Endothelial cell of umbilical vein (primary cell): ENCODE data around the gene FRZB. TPM values are rescaled to one million over a fixed set of nuclear protein-coding genes. Genes with fewer than 3 reads are reported as not detected.

Experiments used
- BruUV-seq: library from RNA; stranded (reverse); fragments of 400-500 nt; replicated peaks from 2 replicates; lab custom pipeline; 2021; lab: Mats Ljungman, UMichigan
- CTCF ChIA-PET: fragments of 300-600, 350-600 bp; sonication (Branson Sonifier 250); formaldehyde crosslinking; loops from one replicate; lab custom pipeline; 2021; ENCODE audit warnings: antibody characterized with exemption, inconsistent platforms; lab: Charles Lee
- POLR2A ChIA-PET: fragments of 300-600, 350-600 bp; sonication (Branson Sonifier 250); formaldehyde crosslinking; loops from one replicate; lab custom pipeline; 2021; ENCODE audit warnings: antibody characterized with exemption, inconsistent platforms; lab: Charles Lee
- DNase-seq: peaks from one replicate; pipeline ENCODE4 v3.0.0-alpha.2; 2011; ENCODE audit warnings: low read depth, low spot score
- FAIRE-seq: peaks from 2 replicates; lab custom pipeline; 2011; peaks lifted over from hg19 to GRCh38; lab: Jason Lieb, UNC
- H2AFZ ChIP-seq: 2 replicates; pipeline ENCODE4 v1.6.0; 2012; ENCODE audit warnings: low read depth, low read length, control low read depth, inconsistent platforms
- H3K27ac ChIP-seq: 2 replicates; pipeline ENCODE4 v1.5.1; 2011; ENCODE audit warnings: low read depth, mild to moderate bottlenecking, control low read depth, low read length, moderate library complexity; ENCODE audit not compliant: insufficient read depth
- H3K27me3 ChIP-seq, 2 experiments: 2 replicates each; pipeline versions ENCODE4 v1.6.0 to v1.6.1; 2011; ENCODE audit warnings: low read length in 2 of 2, mixed read lengths in 1 of 2; ENCODE audit not compliant: control insufficient read depth in 2 of 2, insufficient read depth in 2 of 2
- H3K36me3 ChIP-seq, 2 experiments: 2 replicates in 1 of 2; 3 replicates in 1 of 2; pipeline ENCODE4 v1.5.1; 2011; ENCODE audit warnings: low read length in 2 of 2, mild to moderate bottlenecking in 1 of 2, moderate library complexity in 1 of 2; ENCODE audit not compliant: control insufficient read depth in 2 of 2, insufficient read depth in 2 of 2; ENCODE audit errors: extremely low read depth in 1 of 2
- H3K4me1 ChIP-seq: 3 replicates; pipeline ENCODE4 v1.5.1; 2011; ENCODE audit warnings: mild to moderate bottlenecking, low read length; ENCODE audit not compliant: control insufficient read depth, insufficient read depth; ENCODE audit errors: extremely low read depth
- H3K4me2 ChIP-seq: 2 replicates; pipeline ENCODE4 v1.6.1; 2011; ENCODE audit warnings: low read length, control low read depth, mixed read lengths; ENCODE audit not compliant: insufficient read depth
- H3K4me3 ChIP-seq, 3 experiments: fragments of 200-600 bp in 1 of 3; sonication (generic), shearing (Covaris generic) in 1 of 3; replicated peaks in 1 of 3; 2 replicates each; pipeline ENCODE4 v1.5.1; 2011 to 2016; ENCODE audit warnings: control low read depth in 3 of 3, low read length in 3 of 3, mild to moderate bottlenecking in 2 of 3, inconsistent platforms in 1 of 3, low read depth in 1 of 3, moderate library complexity in 1 of 3; ENCODE audit not compliant: insufficient read depth in 1 of 3
- H3K79me2 ChIP-seq: 2 replicates; pipeline ENCODE4 v1.6.0; 2012; ENCODE audit warnings: low read length, inconsistent platforms; ENCODE audit not compliant: control insufficient read depth, insufficient read depth
- H3K9ac ChIP-seq: replicated peaks from 2 replicates; pipeline ENCODE3; 2011; ENCODE audit warnings: low read length, control low read depth; ENCODE audit not compliant: insufficient read depth; ENCODE audit errors: extremely low read depth
- H3K9me1 ChIP-seq: replicated peaks from 3 replicates; pipeline ENCODE4 v1.6.0; 2011; ENCODE audit warnings: mild to moderate bottlenecking, low read length; ENCODE audit not compliant: control insufficient read depth, insufficient read depth; ENCODE audit errors: extremely low read depth
- H3K9me3 ChIP-seq: replicated peaks from 2 replicates; pipeline ENCODE4 v1.5.1; 2012; ENCODE audit warnings: low read length, inconsistent platforms; ENCODE audit not compliant: control insufficient read depth, insufficient read depth
- H4K20me1 ChIP-seq: replicated peaks from 2 replicates; pipeline ENCODE3; 2011; ENCODE audit warnings: mild to moderate bottlenecking, low read length; ENCODE audit not compliant: control insufficient read depth, insufficient read depth; ENCODE audit errors: extremely low read depth
- CTCF ChIP-seq, 2 donors: IDR thresholded peaks; 1 replicate in 1 of 2; 2 replicates in 1 of 2; pipeline ENCODE4 v1.5.1; 2011; ENCODE audit warnings: low read length in 2 of 2, mild to moderate bottlenecking in 2 of 2, moderate library complexity in 2 of 2, control low read depth in 1 of 2, inconsistent platforms in 1 of 2, low read depth in 1 of 2; ENCODE audit not compliant: insufficient read depth in 1 of 2; ENCODE audit errors: extremely low read depth in 1 of 2
- EZH2 ChIP-seq: IDR thresholded peaks from 2 replicates; pipeline ENCODE4 v1.6.1; 2012; ENCODE audit warnings: borderline replicate concordance, low read depth, mild to moderate bottlenecking, moderate library complexity, low read length, inconsistent platforms; ENCODE audit not compliant: severe bottlenecking
- FOS ChIP-seq: IDR thresholded peaks from 2 replicates; pipeline ENCODE4 v1.6.1; 2011; ENCODE audit warnings: mild to moderate bottlenecking, low read length, moderate library complexity, borderline replicate concordance; ENCODE audit not compliant: insufficient read depth
- GATA2 ChIP-seq: IDR thresholded peaks from 2 replicates; pipeline ENCODE4 v1.7.0; 2011; ENCODE audit warnings: low read depth, mild to moderate bottlenecking, moderate library complexity, mixed read lengths, low read length; ENCODE audit not compliant: insufficient read length, insufficient read depth
- JUN ChIP-seq: IDR thresholded peaks from 2 replicates; pipeline ENCODE4 v1.6.1; 2011; ENCODE audit warnings: borderline replicate concordance, low read depth; ENCODE audit not compliant: insufficient read length, insufficient read depth
- MAX ChIP-seq: IDR thresholded peaks from 2 replicates; pipeline ENCODE4 v1.6.1; 2011; ENCODE audit not compliant: insufficient read depth, insufficient read length
- MYC ChIP-seq: IDR thresholded peaks from one replicate; pipeline ENCODE4 v1.6.1; 2011; ENCODE audit warnings: mild to moderate bottlenecking, low read depth, low read length
- POLR2A ChIP-seq: IDR thresholded peaks from 2 replicates; pipeline ENCODE4 v1.6.1; 2012; ENCODE audit warnings: low read depth, mild to moderate bottlenecking, control low read depth, low read length
- POLR2AphosphoS5 ChIP-seq: IDR thresholded peaks from 2 replicates; pipeline ENCODE4 v1.6.1; 2012; ENCODE audit warnings: low read depth, mild to moderate bottlenecking, control low read depth, low read length, moderate library complexity; ENCODE audit not compliant: insufficient read depth
- dilution Hi-C: fragments of 300-500 bp; cut with MboI; formaldehyde crosslinking; loops from one replicate; pipeline ENCODE4 v1.15.0; 2019; ENCODE audit warnings: low sequenced_read_pairs; ENCODE audit not compliant: extremely low pct_ligation_motif_present
- intact Hi-C: fragments of 100-400 bp; cut with micrococcal nuclease; formaldehyde crosslinking; loops from one replicate; pipeline ENCODE4 v1.10.0; 2022
- polyA plus RNA-seq, 4 experiments: library from polyadenylated mRNA; depleted of rRNA in 3 of 4; stranded (reverse) in 3 of 4; unstranded in 1 of 4; fragments of >200 nt; gene quantifications; 2 replicates each; pipeline versions ENCODE4 v1.2.1 to v1.2.3, GENCODE V29; 2011 to 2012; ENCODE audit warnings: missing spikeins in 1 of 4
- total RNA-seq: library from RNA; stranded (reverse); gene quantifications from 2 replicates; pipeline ENCODE4 v1.2.3, GENCODE V29; 2021

FRZB gene
- total and polyA plus RNA-seq, 2 donors (not counting 3 experiments of a cell fraction or from before 2014, with no cell fraction given): 0.04 TPM; not detected in 1

GRCh38 chr2:182814804-182815203 is 51.6 kb downstream of the FRZB start:
- DNase-seq (no peak), FAIRE-seq (no peak)
- H3K36me3 ChIP-seq: no peaks in the 10 kb centered on the region
- BruUV-seq: no TSS peak
- no peaks in the 10 kb centered on the region for H3K9me1 ChIP-seq
- H3K9me3 ChIP-seq: no peaks in the 10 kb centered on the region
- TF ChIP-seq GATA2: no peak
- no peak for TF ChIP-seq POLR2AphosphoS5
- TF ChIP-seq JUN: no peak
- no peak for TF ChIP-seq CTCF (IDR thresholded peaks at IDR 0.05; ENCODE audit: extremely low read depth in 1 of 2, insufficient read depth in 1 of 2, low read depth in 1 of 2, low read length in 2 of 2)
- TF ChIP-seq FOS: no peak
- TF ChIP-seq POLR2A: no peak
- TF ChIP-seq EZH2: no peak
- no peak for TF ChIP-seq MAX
- no peak for TF ChIP-seq MYC
- H4K20me1 ChIP-seq: no peaks in the 10 kb centered on the region
- no peak overlapping the region for H3K9ac ChIP-seq
- dilution Hi-C loops: no loop called here
- ChIA-PET CTCF (no interaction called here), POLR2A (no interaction called here)
- no peak overlapping the region for H3K4me3 ChIP-seq
- intact Hi-C loops: no loop called here
- no peak overlapping the region for H2AFZ ChIP-seq
- H3K27ac ChIP-seq: no peak overlapping the region
- H3K4me1 ChIP-seq: no peaks in the 10 kb centered on the region
- H3K27me3 ChIP-seq: peaks cover 12 to 14% of the 10 kb centered on the region in 2 experiments
- no peak overlapping the region for H3K4me2 ChIP-seq
- no peaks in the 10 kb centered on the region for H3K79me2 ChIP-seq
